HK-2 (cell line): ENCODE measurements around the gene MAP2K3.

Experiments used
- DNase-seq: peaks from one replicate; pipeline ENCODE4 v3.0.0-alpha.2; 2018; ENCODE audit not compliant: unreplicated experiment

The MAP2K3 gene

GRCh38 chr17:21284319-21285163 is at the start of gene MAP2K3:
Gene MAP2K3 (plus strand): TSS chr17:21284711. CDS start chr17:21284921, 210 bp downstream.
- DNase-seq = peak; percentile 98

- no peak for DNase-seq
Observed at GRCh38 chr17:21235921-21236320, 48.6 kb upstream of the MAP2K3 start.

GRCh38 chr17:21239680-21240368 is 44.7 kb upstream of the MAP2K3 start:
- no peak for DNase-seq

GRCh38 chr17:21240369-21241055 is 44.0 kb upstream of the MAP2K3 start:
- DNase-seq = no peak

GRCh38 chr17:21241564-21241963 is 42.9 kb upstream of the MAP2K3 start:
- no peak for DNase-seq

GRCh38 chr17:21242026-21242697 is 42.3 kb upstream of the MAP2K3 start:
- DNase-seq = no peak

- no peak for DNase-seq
Observed at GRCh38 chr17:21242780-21243515, 41.6 kb upstream of the MAP2K3 start.

GRCh38 chr17:21243516-21244303 is 40.8 kb upstream of the MAP2K3 start:
- DNase-seq = no peak

- no peak for DNase-seq
Observed at GRCh38 chr17:21245639-21246084, 38.8 kb upstream of the MAP2K3 start.

- DNase-seq = no peak
Observed at GRCh38 chr17:21246698-21247097, 37.8 kb upstream of the MAP2K3 start.

GRCh38 chr17:21247552-21248258 is 36.8 kb upstream of the MAP2K3 start:
- no peak for DNase-seq

GRCh38 chr17:21248500-21248899 is 36.0 kb upstream of the MAP2K3 start:
- no peak for DNase-seq

GRCh38 chr17:21249086-21249795 is 35.3 kb upstream of the MAP2K3 start:
- no peak for DNase-seq

- DNase-seq = no peak
Observed at GRCh38 chr17:21249920-21250703, 34.4 kb upstream of the MAP2K3 start.

GRCh38 chr17:21250854-21251253 is 33.7 kb upstream of the MAP2K3 start:
- DNase-seq = no peak

GRCh38 chr17:21251337-21252010 is 33.0 kb upstream of the MAP2K3 start:
- no peak for DNase-seq

- no peak for DNase-seq
Observed at GRCh38 chr17:21252289-21252795, 32.2 kb upstream of the MAP2K3 start.
